Spleen (tissue), 11 donors: ENCODE measurements around the gene TAL1. TPM values are rescaled to one million over a fixed set of nuclear protein-coding genes. Genes with fewer than 3 reads are reported as not detected.

Experiments
- DNase-seq: peaks from one replicate; pipeline ENCODE4 v3.0.0-alpha.2; 2020
- H3K27ac ChIP-seq, 8 donors: fragments of 200-600 bp; sonication (generic) in 7 of 8; 1 replicate in 4 of 8; 2 replicates in 4 of 8; pipeline versions ENCODE4 v1.5.0 to v1.8.0; 2016 to 2021; ENCODE audit warnings: inconsistent platforms in 4 of 8, mild to moderate bottlenecking in 4 of 8, moderate library complexity in 1 of 8
- H3K27me3 ChIP-seq, 7 donors: fragments of 200-600 bp; sonication (generic) in 6 of 7; replicated peaks in 1 of 7; 1 replicate in 4 of 7; 2 replicates in 3 of 7; pipeline versions ENCODE4 v1.5.0 to v1.8.0; 2016 to 2021; ENCODE audit warnings: inconsistent platforms in 3 of 7, mild to moderate bottlenecking in 1 of 7
- H3K36me3 ChIP-seq, 6 donors: fragments of 200-600 bp; sonication (generic) in 5 of 6; 1 replicate in 4 of 6; 2 replicates in 2 of 6; pipeline versions ENCODE4 v1.5.0 to v1.8.0; 2016 to 2021; ENCODE audit warnings: inconsistent platforms in 2 of 6
- H3K4me1 ChIP-seq, 6 donors: fragments of 200-600 bp; sonication (generic) in 5 of 6; 1 replicate in 3 of 6; 2 replicates in 3 of 6; pipeline versions ENCODE4 v1.5.0 to v1.8.0; 2016 to 2021; ENCODE audit warnings: inconsistent platforms in 3 of 6
- H3K4me3 ChIP-seq, 8 donors: fragments of 200-600 bp; sonication (generic) in 7 of 8; 1 replicate in 4 of 8; 2 replicates in 4 of 8; pipeline versions ENCODE4 v1.5.0 to v1.8.0; 2016 to 2021; ENCODE audit warnings: inconsistent platforms in 4 of 8, mild to moderate bottlenecking in 4 of 8, moderate library complexity in 2 of 8
- H3K9me3 ChIP-seq, 8 donors: fragments of 200-600 bp; sonication (generic) in 7 of 8; 1 replicate in 4 of 8; 2 replicates in 4 of 8; pipeline versions ENCODE4 v1.5.0 to v1.8.0; 2016 to 2021; ENCODE audit warnings: inconsistent platforms in 4 of 8
- CTCF ChIP-seq, 11 experiments: fragments of 200-600 bp in 7 of 11; fragments of 450-650 bp in 4 of 11; sonication (generic) in 4 of 11; IDR thresholded peaks in 8 of 11; conservative IDR thresholded peaks in 3 of 11; 1 replicate in 7 of 11; 2 replicates in 4 of 11; pipeline versions ENCODE4 v1.4.0 to v1.8.0; 2016 to 2021; ENCODE audit warnings: antibody characterized with exemption in 11 of 11, inconsistent platforms in 4 of 11, mild to moderate bottlenecking in 1 of 11
- POLR2A ChIP-seq, 3 donors: fragments of 450-650 bp; IDR thresholded peaks; one replicate each; pipeline ENCODE4 v1.5.1; 2017; ENCODE audit warnings: antibody characterized with exemption in 3 of 3, mild to moderate bottlenecking in 1 of 3
- POLR2AphosphoS5 ChIP-seq, 3 donors: sonication (generic); formaldehyde crosslinking; IDR thresholded peaks; one replicate each; pipeline ENCODE4 v1.5.1; 2017; ENCODE audit warnings: antibody characterized with exemption in 3 of 3
- WGBS, 5 donors: extraction: QIAGEN DNeasy Blood & Tissue Kit in 3 of 5; methylation state at CpG; one replicate each; pipeline versions ENCODE4 v1.1.5 to v1.1.7; 2013 to 2018; 5-methylcytosine and 5-hydroxymethylcytosine counted together
- intact Hi-C: fragments of 100-400 bp; cut with DNase I; formaldehyde crosslinking; loops from one replicate; pipeline ENCODE4 v1.15.0; 2023; ENCODE audit warnings: low total_unique reads
- polyA plus RNA-seq, 3 donors: library from polyadenylated mRNA; stranded (reverse); fragments of 200-250 nt; gene quantifications; one replicate each; pipeline ENCODE4 v1.2.1, GENCODE V29; 2013
- total RNA-seq, 7 donors: library from RNA; depleted of rRNA in 3 of 7; stranded (reverse); fragments of >200 nt in 3 of 7; fragmentation: NEBNext Ultra II Directional in 4 of 7; extraction: Animal tissue kit (Norgen Biotek cat#: 25700) in 4 of 7; gene quantifications; one replicate each; pipeline versions ENCODE4 v1.1.0 to v1.2.1, GENCODE V29; 2016 to 2021
- donor health status: healthy with polysubstance abuse.
- donor health status: DM: no; HTN: no; CAD: no; lungs with moderate emphysema.
- donor health status: DM: no; HTN: no; CAD: no.
- donor health status: Bipolar disorder and iron deficiency.
- donor health status: healthy.
- donor health status: DM: no; HTN: no; CAD: no.
- donor health status: DM: yes; HTN: yes; CAD: no.

Gene TAL1
- total and polyA plus RNA-seq, 10 donors: 2.9 to 24.5 (median 14.0) TPM

- H3K4me1 ChIP-seq: peaks cover 0 to 30% (median 11%) of the 10 kb centered on the region in 6 donors
- no peak for TF ChIP-seq POLR2AphosphoS5 (IDR thresholded peaks at IDR 0.05)
- TF ChIP-seq CTCF (IDR thresholded peaks at IDR 0.05 in 8 of 11, conservative IDR thresholded peaks at IDR 0.05 in 3 of 11): no peak
- no peak for TF ChIP-seq POLR2A (IDR thresholded peaks at IDR 0.05)
- H3K27me3 ChIP-seq: no peaks in the 10 kb centered on the region
- no peaks in the 10 kb centered on the region for H3K9me3 ChIP-seq
- intact Hi-C loops: loop anchor here (5.0 to 10.0 kb wide), 2 partner anchors 72 to 235 kb away; no protein-coding TSS in a partner anchor
- no peaks in the 10 kb centered on the region for H3K36me3 ChIP-seq
- peak within 1 kb of the TSS in 3 of 8 donors; percentile 11 to 54 (median 15) for H3K27ac ChIP-seq
- WGBS, 5 donors: 54 to 70% (median 59%) methylated on average over 16 of the region's 16 CpGs
- no peak within 1 kb of the TSS for H3K4me3 ChIP-seq
- peak; percentile 69 for DNase-seq
These were observed 42.0 kb downstream of the TAL1 start, which contains the start of gene PDZK1IP1 for GRCh38 chr1:47189844-47190508. PDZK1IP1 (minus strand) TSS chr1:47190036; CDS start chr1:47189932, 104 bp downstream.

- intact Hi-C loops: no loop called here
- TF ChIP-seq POLR2A (IDR thresholded peaks at IDR 0.05) (no peak), POLR2AphosphoS5 (IDR thresholded peaks at IDR 0.05) (no peak), CTCF (IDR thresholded peaks at IDR 0.05 in 8 of 11, conservative IDR thresholded peaks at IDR 0.05 in 3 of 11) (no peak)
- 70 to 85% (median 80%) methylated on average over 4 to 7 of the region's 7 CpGs for WGBS, 5 donors
- Histone ChIP-seq H3K27me3 (peaks cover 0 to under 1% (median 0%) of the 10 kb centered on the region in 7 donors), H3K36me3 (no peaks in the 10 kb centered on the region), H3K4me3 (no peak overlapping the region), H3K27ac (peak overlapping the region in 1 of 8 donors; percentile 54), H3K4me1 (peaks cover 0 to 30% (median 11%) of the 10 kb centered on the region in 6 donors), H3K9me3 (no peaks in the 10 kb centered on the region)
- DNase-seq: peak; percentile 42
These were observed 42.9 kb downstream of the TAL1 start for GRCh38 chr1:47188791-47189785.

- Histone ChIP-seq H3K9me3 (no peaks in the 10 kb centered on the region), H3K36me3 (no peaks in the 10 kb centered on the region), H3K27ac (no peak overlapping the region), H3K4me3 (no peak overlapping the region), H3K4me1 (peaks cover 0 to 27% (median 9%) of the 10 kb centered on the region in 6 donors), H3K27me3 (peaks cover 0 to 12% (median 0%) of the 10 kb centered on the region in 7 donors)
- WGBS, 5 donors: 60 to 93% (median 78%) methylated on average over 2 of the region's 2 CpGs
- intact Hi-C loops: no loop called here
- TF ChIP-seq CTCF (IDR thresholded peaks at IDR 0.05 in 8 of 11, conservative IDR thresholded peaks at IDR 0.05 in 3 of 11): no peak
- no peak for TF ChIP-seq POLR2A (IDR thresholded peaks at IDR 0.05)
- TF ChIP-seq POLR2AphosphoS5 (IDR thresholded peaks at IDR 0.05): no peak
- peak; percentile 17 for DNase-seq
These were observed 44.1 kb downstream of the TAL1 start for GRCh38 chr1:47187926-47188250.
